Fibroblast of pulmonary artery (primary cell): ENCODE data around the gene SUPT6H.
"Not testable (repeated sequence)": the region's sequence is repeated elsewhere in the genome, so short reads cannot be mapped to it uniquely, and the experiment has no call there.

Source experiments
- DNase-seq: peaks from one replicate; pipeline ENCODE4 v3.0.0-alpha.2; 2010; ENCODE audit warnings: low read depth
- H3K4me3 ChIP-seq: replicated peaks from 2 replicates; pipeline ENCODE4 v1.5.1; 2011; ENCODE audit warnings: low read depth, mild to moderate bottlenecking, control low read depth, low read length, moderate library complexity
- TF ChIP-seq, protein P1 (sequence below): IDR thresholded peaks from 2 replicates; pipeline ENCODE4 v1.5.1; 2011; ENCODE audit warnings: mild to moderate bottlenecking, control low read depth, low read length, inconsistent platforms; ENCODE audit errors: missing control alignments

SUPT6H gene

DNA sequence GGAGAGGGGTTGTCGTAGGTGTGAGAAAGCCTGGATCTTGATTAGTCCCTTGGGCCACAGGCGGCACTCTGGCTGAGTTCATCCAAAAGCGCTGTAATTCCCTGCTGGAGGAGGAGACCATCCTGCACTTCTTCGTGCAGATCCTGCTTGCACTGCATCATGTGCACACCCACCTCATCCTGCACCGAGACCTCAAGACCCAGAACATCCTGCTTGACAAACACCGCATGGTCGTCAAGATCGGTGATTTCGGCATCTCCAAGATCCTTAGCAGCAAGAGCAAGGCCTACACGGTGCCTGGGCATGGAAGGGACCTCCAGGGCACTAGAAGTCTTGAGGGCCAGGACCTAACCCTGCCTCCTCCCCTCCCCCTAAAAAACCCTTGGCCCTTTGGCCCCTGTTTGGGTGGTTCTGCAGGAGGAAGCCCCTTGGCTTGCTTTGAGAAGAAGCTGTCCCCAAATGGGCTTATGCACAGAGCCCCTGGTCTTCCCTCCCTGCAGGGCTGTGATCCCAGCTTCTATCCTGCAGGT lies 72.8 kb downstream of the SUPT6H start:
- H3K4me3 ChIP-seq: no peak overlapping the region
- TF ChIP-seq, protein P1, sequence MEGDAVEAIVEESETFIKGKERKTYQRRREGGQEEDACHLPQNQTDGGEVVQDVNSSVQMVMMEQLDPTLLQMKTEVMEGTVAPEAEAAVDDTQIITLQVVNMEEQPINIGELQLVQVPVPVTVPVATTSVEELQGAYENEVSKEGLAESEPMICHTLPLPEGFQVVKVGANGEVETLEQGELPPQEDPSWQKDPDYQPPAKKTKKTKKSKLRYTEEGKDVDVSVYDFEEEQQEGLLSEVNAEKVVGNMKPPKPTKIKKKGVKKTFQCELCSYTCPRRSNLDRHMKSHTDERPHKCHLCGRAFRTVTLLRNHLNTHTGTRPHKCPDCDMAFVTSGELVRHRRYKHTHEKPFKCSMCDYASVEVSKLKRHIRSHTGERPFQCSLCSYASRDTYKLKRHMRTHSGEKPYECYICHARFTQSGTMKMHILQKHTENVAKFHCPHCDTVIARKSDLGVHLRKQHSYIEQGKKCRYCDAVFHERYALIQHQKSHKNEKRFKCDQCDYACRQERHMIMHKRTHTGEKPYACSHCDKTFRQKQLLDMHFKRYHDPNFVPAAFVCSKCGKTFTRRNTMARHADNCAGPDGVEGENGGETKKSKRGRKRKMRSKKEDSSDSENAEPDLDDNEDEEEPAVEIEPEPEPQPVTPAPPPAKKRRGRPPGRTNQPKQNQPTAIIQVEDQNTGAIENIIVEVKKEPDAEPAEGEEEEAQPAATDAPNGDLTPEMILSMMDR: no peak
- no peak for DNase-seq

DNA sequence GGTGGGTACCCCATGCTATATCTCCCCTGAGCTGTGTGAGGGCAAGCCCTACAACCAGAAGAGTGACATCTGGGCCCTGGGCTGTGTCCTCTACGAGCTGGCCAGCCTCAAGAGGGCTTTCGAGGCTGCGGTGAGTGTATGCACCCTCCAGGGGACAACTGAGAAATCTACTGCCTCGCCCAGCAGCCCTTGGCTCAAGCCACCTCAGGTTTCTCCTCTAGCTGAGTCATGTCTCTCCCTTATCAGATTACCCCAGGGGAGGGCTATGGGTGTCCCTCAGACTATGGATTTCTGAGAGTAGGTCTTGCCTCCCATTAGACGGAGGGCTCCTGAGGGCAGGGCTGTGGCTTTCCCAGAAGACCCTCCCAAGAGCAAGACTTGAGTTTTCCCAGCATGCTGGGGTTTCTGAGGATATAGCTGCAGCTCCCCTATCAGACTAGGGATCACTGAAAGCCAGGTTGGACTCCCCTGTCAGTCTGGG lies 73.3 kb downstream of the SUPT6H start:
- TF ChIP-seq, protein P1: no peak
- no peak for DNase-seq
- no peak overlapping the region for H3K4me3 ChIP-seq

DNA sequence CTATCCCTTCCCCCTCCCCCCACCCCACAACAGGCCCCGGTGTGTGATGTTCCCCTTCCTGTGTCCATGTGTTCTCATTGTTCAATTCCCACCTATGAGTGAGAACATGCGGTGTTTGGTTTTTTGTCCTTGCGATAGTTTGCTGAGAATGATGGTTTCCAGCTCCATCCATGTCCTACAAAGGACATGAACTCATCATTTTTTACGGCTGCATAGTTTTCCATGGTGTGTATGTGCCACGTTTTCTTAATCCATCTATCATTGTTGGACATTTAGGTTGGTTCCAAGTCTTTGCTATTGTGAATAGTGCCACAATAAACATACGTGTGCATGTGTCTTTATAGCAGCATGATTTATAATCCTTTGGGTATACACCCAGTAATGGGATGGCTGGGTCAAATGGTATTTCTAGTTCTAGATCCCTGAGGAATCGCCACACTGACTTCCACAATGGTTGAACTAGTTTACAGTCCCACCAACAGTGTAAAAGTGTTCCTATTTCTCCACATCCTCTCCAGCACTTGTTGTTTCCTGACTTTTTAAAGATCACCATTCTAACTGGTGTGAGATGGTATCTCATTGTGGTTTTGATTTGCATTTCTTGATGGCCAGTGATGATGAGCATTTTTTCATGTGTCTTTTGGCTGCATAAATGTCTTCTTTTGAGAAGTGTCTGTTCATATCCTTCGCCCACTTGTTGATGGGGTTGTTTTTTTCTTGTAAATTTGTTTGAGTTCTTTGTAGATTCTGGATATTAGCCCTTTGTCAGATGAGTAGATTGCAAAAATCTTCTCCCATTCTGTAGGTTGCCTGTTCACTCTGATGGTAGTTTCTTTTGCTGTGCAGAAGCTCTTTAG lies 74.1 kb downstream of the SUPT6H start:
- not testable (repeated sequence) for H3K4me3 ChIP-seq, DNase-seq

DNA sequence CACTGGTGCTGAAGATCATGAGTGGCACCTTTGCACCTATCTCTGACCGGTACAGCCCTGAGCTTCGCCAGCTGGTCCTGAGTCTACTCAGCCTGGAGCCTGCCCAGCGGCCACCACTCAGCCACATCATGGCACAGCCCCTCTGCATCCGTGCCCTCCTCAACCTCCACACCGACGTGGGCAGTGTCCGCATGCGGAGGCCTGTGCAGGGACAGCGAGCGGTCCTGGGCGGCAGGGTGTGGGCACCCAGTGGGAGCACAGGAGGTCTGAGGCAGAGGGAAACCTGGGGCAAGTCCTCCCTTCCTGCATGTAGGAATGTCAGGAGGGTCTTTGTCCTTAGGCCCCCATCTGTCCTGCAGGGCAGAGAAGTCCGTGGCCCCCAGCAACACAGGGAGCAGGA lies 75.3 kb downstream of the SUPT6H start:
- TF ChIP-seq, protein P1: no peak
- no peak for DNase-seq
- no peak overlapping the region for H3K4me3 ChIP-seq

DNA sequence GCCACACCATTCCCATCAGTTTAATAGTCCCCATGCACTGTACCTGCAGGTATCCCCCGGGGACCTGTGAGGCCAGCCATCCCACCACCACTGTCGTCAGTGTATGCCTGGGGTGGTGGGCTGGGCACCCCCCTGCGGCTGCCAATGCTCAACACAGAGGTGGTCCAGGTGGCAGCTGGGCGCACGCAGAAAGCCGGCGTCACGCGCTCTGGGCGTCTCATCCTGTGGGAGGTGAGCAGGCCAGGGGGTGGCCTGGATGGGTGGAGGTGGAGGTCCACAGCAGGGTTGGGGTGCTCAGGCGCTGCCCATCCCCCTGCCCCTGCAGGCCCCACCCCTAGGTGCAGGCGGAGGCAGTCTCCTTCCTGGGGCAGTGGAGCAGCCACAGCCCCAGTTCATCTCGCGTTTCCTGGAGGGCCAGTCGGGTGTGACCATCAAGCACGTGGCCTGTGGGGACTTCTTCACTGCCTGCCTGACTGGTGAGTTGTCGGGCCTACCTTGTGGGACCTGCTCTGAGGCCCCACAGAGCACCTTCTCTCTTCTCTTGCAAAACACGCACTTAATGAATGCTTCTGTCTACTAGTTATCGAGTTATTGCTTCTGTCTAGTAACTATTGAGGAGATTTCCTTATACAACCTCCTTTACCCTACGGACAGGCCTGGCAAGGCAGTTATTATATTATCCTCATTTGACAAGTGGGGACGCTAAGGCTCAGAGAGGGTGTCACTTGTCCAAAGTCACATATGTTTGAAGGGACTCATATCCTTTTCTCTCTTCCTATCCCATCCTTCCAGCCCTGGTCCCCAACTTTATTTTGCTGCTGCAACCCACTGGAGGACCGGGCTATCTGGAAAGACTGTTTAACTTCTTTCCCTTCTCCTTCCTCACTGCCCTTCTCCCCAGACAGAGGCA lies 76.0 kb downstream of the SUPT6H start:
- DNase-seq: no peak
- TF ChIP-seq, protein P1: no peak
- no peak overlapping the region for H3K4me3 ChIP-seq

DNA sequence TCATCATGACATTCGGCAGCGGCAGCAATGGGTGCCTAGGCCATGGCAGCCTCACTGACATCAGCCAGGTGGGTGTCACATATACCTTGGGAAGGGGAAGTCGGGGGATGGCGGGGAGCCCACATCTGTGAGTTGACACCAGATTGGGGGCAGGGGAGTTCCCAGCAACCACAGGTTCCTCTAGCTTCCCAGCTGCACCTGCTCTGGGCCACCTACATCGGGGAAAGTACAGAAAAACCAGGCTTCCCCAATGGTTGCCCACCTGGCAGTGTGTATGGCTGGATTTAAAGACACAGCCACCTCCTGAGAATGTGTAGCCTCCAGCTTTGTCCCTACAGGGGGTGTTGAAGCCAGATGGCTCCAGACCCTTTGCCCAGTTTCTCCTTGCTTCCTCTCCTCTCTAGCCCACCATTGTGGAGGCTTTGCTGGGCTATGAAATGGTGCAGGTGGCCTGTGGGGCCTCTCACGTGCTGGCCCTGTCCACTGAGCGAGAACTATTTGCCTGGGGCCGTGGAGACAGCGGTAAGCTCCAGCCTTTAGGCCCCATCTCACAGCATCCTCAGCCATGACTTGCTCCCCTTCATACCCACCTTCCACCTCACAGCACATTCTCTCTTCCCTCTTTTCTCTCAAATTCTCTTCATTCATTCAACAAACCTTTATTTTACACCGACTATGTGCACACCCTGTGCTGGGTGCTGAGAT lies 76.8 kb downstream of the SUPT6H start:
- TF ChIP-seq, protein P1: no peak
- no peak overlapping the region for H3K4me3 ChIP-seq
- DNase-seq: no peak
